ENCODE measurements around the gene GNB5. TPM values are rescaled to one million over a fixed set of nuclear protein-coding genes. Genes with fewer than 3 reads are reported as not detected.

Gene GNB5
- total and polyA plus RNA-seq, 2 of the 13 experiments (the other 11 are each of a cell fraction or from before 2014, with no cell fraction given): 13.7 to 14.4 TPM

- peak; percentile 34; the same call in 1 of the 2 replicates for TF ChIP-seq PATZ1 (CRISPR knock-in tag; IDR thresholded peaks at IDR 0.05)
- no peak for TF ChIP-seq CBX1 (IDR thresholded peaks at IDR 0.05; ENCODE audit: low read depth)
- no peak; the same call in 1 of the 2 replicates for TF ChIP-seq CBX5 (CRISPR knock-in tag; IDR thresholded peaks at IDR 0.05; ENCODE audit: borderline replicate concordance)
- 0 out of 2 replicates have a peak, but pooled peaks have one; percentile 30 for TF ChIP-seq ZNF256 (CRISPR knock-in tag; conservative IDR thresholded peaks at IDR 0.05)
- TF ChIP-seq NRL (CRISPR knock-in tag; IDR thresholded peaks at IDR 0.05; ENCODE audit: borderline replicate concordance): peak; percentile 45; the same call in 1 of the 2 replicates
- peak; percentile 82 for TF ChIP-seq NCOA2 (CRISPR knock-in tag; IDR thresholded peaks at IDR 0.05)
- TF ChIP-seq ZNF235 (CRISPR knock-in tag; IDR thresholded peaks at IDR 0.05; ENCODE audit: borderline replicate concordance): no peak
- 0 out of 2 replicates have a peak, but pooled peaks have one; percentile 56 for TF ChIP-seq MLLT10 (CRISPR knock-in tag; IDR thresholded peaks at IDR 0.05)
- peak; percentile 32; the same call in 1 of the 2 replicates for TF ChIP-seq ZNF687 (CRISPR knock-in tag; IDR thresholded peaks at IDR 0.05)
- peak; percentile 86; the same call in 1 of the 2 replicates for TF ChIP-seq CEBPB (IDR thresholded peaks at IDR 0.05; ENCODE audit: borderline replicate concordance, low read depth, low read length)
- peak; percentile 52; the same call in 1 of the 2 replicates for TF ChIP-seq KDM6A (CRISPR knock-in tag; IDR thresholded peaks at IDR 0.05; ENCODE audit: low read depth)
- 0 out of 2 replicates have a peak, but pooled peaks have one; percentile 6 for TF ChIP-seq NFAT5 (CRISPR knock-in tag; IDR thresholded peaks at IDR 0.05)
- peak; percentile 56 for TF ChIP-seq ZNF230 (CRISPR knock-in tag; IDR thresholded peaks at IDR 0.05)
- peak; percentile 42; the same call in 1 of the 2 replicates for TF ChIP-seq HOXA3 (CRISPR knock-in tag; IDR thresholded peaks at IDR 0.05)
- peak; percentile 45; the same call in 1 of the 2 replicates for TF ChIP-seq ATF2 (CRISPR knock-in tag; IDR thresholded peaks at IDR 0.05)
- peak; percentile 16; the same call in 1 of the 2 replicates for TF ChIP-seq NKX3-1 (CRISPR knock-in tag; IDR thresholded peaks at IDR 0.05)
Measured at GRCh38 chr15:52078197-52078875, 112.9 kb downstream of the GNB5 start (continued).

All from HepG2 (cell line).